ENCODE measurements around the gene AGBL2. TPM values are rescaled to one million over a fixed set of nuclear protein-coding genes. Genes with fewer than 3 reads are reported as not detected.

Gene AGBL2
- total and polyA plus RNA-seq, 9 of the 15 experiments (the other 6 are each of a cell fraction or from before 2014, with no cell fraction given), result 0.57 to 6.5 (median 1.3) TPM

DNA sequence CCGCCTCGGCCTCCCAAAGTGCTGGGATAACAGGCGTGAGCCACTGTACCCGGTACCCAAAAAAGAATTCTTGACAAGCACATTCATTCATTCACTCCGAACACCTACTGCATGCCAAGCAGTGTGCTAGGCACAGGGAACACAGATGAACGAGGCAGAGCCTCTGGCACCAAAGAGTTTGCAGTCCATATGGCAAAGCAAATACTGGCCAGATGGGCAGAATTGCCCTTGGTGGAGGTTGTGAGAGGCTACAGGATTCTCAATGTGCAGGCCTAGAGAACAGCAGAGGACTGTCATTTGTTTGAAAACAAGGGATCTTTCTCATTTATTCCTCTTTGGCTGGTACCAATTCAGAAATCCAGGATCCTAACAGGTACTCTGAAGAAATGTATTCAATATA, 45.3 kb downstream of the AGBL2 start (continued):
- TF ChIP-seq, protein P1, sequence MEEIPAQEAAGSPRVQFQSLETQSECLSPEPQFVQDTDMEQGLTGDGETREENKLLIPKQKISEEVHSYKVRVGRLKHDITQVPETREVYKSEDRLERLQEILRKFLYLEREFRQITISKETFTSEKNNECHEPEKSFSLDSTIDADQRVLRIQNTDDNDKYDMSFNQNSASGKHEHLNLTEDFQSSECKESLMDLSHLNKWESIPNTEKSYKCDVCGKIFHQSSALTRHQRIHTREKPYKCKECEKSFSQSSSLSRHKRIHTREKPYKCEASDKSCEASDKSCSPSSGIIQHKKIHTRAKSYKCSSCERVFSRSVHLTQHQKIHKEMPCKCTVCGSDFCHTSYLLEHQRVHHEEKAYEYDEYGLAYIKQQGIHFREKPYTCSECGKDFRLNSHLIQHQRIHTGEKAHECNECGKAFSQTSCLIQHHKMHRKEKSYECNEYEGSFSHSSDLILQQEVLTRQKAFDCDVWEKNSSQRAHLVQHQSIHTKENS (CRISPR knock-in tag; IDR thresholded peaks at IDR 0.05), result no peak
- TF ChIP-seq ILF3 (IDR thresholded peaks at IDR 0.05; ENCODE audit: borderline replicate concordance) (no peak), MXD1 (CRISPR knock-in tag; IDR thresholded peaks at IDR 0.05; ENCODE audit: borderline replicate concordance, poor library complexity, severe bottlenecking) (no peak), NRF1 (conservative IDR thresholded peaks at IDR 0.05 in 1 of 2, IDR thresholded peaks at IDR 0.05 in 1 of 2) (no peak), ZNF583 (CRISPR knock-in tag; IDR thresholded peaks at IDR 0.05) (no peak), FOSL1 (tag; conservative IDR thresholded peaks at IDR 0.05) (no peak), ASH1L (IDR thresholded peaks at IDR 0.05; ENCODE audit: borderline replicate concordance, low read depth, partially characterized antibody) (no peak), ZNF23 (CRISPR knock-in tag; IDR thresholded peaks at IDR 0.05) (no peak), MCM2 (IDR thresholded peaks at IDR 0.05; ENCODE audit: low read depth) (no peak), ELK3 (CRISPR knock-in tag; IDR thresholded peaks at IDR 0.05) (no peak), ZNF668 (CRISPR knock-in tag; IDR thresholded peaks at IDR 0.05) (no peak), EP400 (IDR thresholded peaks at IDR 0.05) (no peak)
- TF ChIP-seq, protein P2, sequence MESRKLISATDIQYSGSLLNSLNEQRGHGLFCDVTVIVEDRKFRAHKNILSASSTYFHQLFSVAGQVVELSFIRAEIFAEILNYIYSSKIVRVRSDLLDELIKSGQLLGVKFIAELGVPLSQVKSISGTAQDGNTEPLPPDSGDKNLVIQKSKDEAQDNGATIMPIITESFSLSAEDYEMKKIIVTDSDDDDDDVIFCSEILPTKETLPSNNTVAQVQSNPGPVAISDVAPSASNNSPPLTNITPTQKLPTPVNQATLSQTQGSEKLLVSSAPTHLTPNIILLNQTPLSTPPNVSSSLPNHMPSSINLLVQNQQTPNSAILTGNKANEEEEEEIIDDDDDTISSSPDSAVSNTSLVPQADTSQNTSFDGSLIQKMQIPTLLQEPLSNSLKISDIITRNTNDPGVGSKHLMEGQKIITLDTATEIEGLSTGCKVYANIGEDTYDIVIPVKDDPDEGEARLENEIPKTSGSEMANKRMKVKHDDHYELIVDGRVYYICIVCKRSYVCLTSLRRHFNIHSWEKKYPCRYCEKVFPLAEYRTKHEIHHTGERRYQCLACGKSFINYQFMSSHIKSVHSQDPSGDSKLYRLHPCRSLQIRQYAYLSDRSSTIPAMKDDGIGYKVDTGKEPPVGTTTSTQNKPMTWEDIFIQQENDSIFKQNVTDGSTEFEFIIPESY (CRISPR knock-in tag; IDR thresholded peaks at IDR 0.05), result no peak

All from K562 (cell line).